HepG2 (cell line): Measurements from ENCODE around the gene FECH. TPM values are rescaled to one million over a fixed set of nuclear protein-coding genes. Genes with fewer than 3 reads are reported as not detected.

Experiments used
- ATAC-seq: fragments of 200-7000 bp; cut with Tn5 transposase; 3 replicates; pipeline ENCODE4 v1.9.1; 2020; ENCODE audit warnings: mild to moderate bottlenecking, moderate library complexity
- BruUV-seq: library from RNA; stranded (reverse); fragments of 400-500 nt; replicated peaks from 2 replicates; lab custom pipeline; 2021; lab: Mats Ljungman, UMichigan
- CTCF ChIA-PET: fragments of 300-600 bp; formaldehyde crosslinking; extraction: SDS; loops from one replicate; lab custom pipeline; 2021; ENCODE audit warnings: low total read pairs, inconsistent platforms, low intra/inter-chr PET ratio; lab: Yijun Ruan, JAX
- POLR2A ChIA-PET: fragments of 350-600 bp; sonication (Branson Sonifier 250); formaldehyde crosslinking; loops from one replicate; lab custom pipeline; 2020; ENCODE audit warnings: antibody characterized with exemption, inconsistent platforms; lab: Yijun Ruan, JAX
- DNase-seq: peaks from one replicate; pipeline ENCODE4 v3.0.0-alpha.2; 2015; ENCODE audit warnings: low spot score
- FAIRE-seq: peaks from 3 replicates; lab custom pipeline; 2011; peaks lifted over from hg19 to GRCh38; lab: Jason Lieb, UNC
- H2AFZ ChIP-seq: one replicate; pipeline ENCODE4 v1.6.1; 2011; ENCODE audit warnings: low read length, inconsistent platforms
- H3K27ac ChIP-seq: fragments of 300-600 bp; 3 replicates; pipeline ENCODE4 v1.8.0; 2011; ENCODE audit warnings: mixed run types, mild to moderate bottlenecking, mixed read lengths, low read length, inconsistent platforms; ENCODE audit not compliant: insufficient read depth; ENCODE audit errors: extremely low read length
- H3K27me3 ChIP-seq, 2 experiments: fragments of 200-600 bp in 1 of 2; 2 replicates in 1 of 2; 3 replicates in 1 of 2; pipeline versions ENCODE4 v1.6.0 to v1.8.0; 2011; ENCODE audit warnings: low read length in 2 of 2, mild to moderate bottlenecking in 2 of 2, moderate library complexity in 2 of 2, inconsistent platforms in 1 of 2; ENCODE audit not compliant: insufficient read depth in 2 of 2, control insufficient read depth in 1 of 2
- H3K36me3 ChIP-seq, 2 experiments: fragments of 200-600 bp in 1 of 2; replicated peaks in 1 of 2; 2 replicates in 1 of 2; 3 replicates in 1 of 2; pipeline versions ENCODE4 v1.5.1 to v1.8.0; 2011; ENCODE audit warnings: low read length in 2 of 2, inconsistent platforms in 1 of 2; ENCODE audit not compliant: insufficient read depth in 2 of 2, control insufficient read depth in 1 of 2
- H3K4me1 ChIP-seq: 2 replicates; pipeline ENCODE4 v1.5.1; 2012; ENCODE audit warnings: low read length, inconsistent platforms; ENCODE audit not compliant: insufficient read depth
- H3K4me2 ChIP-seq: 2 replicates; pipeline ENCODE4 v1.6.0; 2011; ENCODE audit warnings: low read depth, low read length, inconsistent platforms
- H3K4me3 ChIP-seq, 3 experiments: fragments of 200-600 bp in 1 of 3; sonication (generic), shearing (Covaris generic) in 1 of 3; replicated peaks in 1 of 3; 2 replicates each; pipeline ENCODE4 v1.5.1; 2011 to 2016; ENCODE audit warnings: low read length in 3 of 3, inconsistent platforms in 2 of 3, low read depth in 2 of 3, mild to moderate bottlenecking in 2 of 3, control low read depth in 1 of 3, mixed read lengths in 1 of 3; ENCODE audit not compliant: insufficient read depth in 1 of 3
- H3K79me2 ChIP-seq: one replicate; pipeline ENCODE4 v1.6.1; 2011; ENCODE audit warnings: low read length, inconsistent platforms; ENCODE audit not compliant: insufficient read depth
- H3K9ac ChIP-seq: 2 replicates; pipeline ENCODE4 v1.6.0; 2011; ENCODE audit warnings: mild to moderate bottlenecking, low read depth, low read length, inconsistent platforms; ENCODE audit not compliant: insufficient read depth
- H3K9me3 ChIP-seq: 2 replicates; pipeline ENCODE4 v1.5.1; 2012; ENCODE audit warnings: mild to moderate bottlenecking, low read length
- H4K20me1 ChIP-seq: 2 replicates; pipeline ENCODE4 v1.6.0; 2011; ENCODE audit warnings: inconsistent platforms, mild to moderate bottlenecking, low read length, moderate library complexity; ENCODE audit not compliant: insufficient read depth
- ARNT2 ChIP-seq: sonication (generic); formaldehyde crosslinking; IDR thresholded peaks from 2 replicates; pipeline ENCODE4 v1.8.0; 2022; ENCODE audit warnings: mild to moderate bottlenecking, low read depth, missing genetic modification reagents, moderate library complexity
- ATF2 ChIP-seq: sonication (generic); formaldehyde crosslinking; IDR thresholded peaks from 2 replicates; pipeline ENCODE4 v1.4.0; 2020; ENCODE audit warnings: missing genetic modification reagents
- ATF7-NPFF ChIP-seq: sonication (generic); formaldehyde crosslinking; IDR thresholded peaks from 2 replicates; pipeline ENCODE4 v1.8.1; 2023; ENCODE audit warnings: mild to moderate bottlenecking, low read depth, missing genetic modification reagents, moderate library complexity
- FOXC1 ChIP-seq: sonication (generic); formaldehyde crosslinking; IDR thresholded peaks from 2 replicates; pipeline ENCODE4 v1.8.0; 2022; ENCODE audit warnings: mild to moderate bottlenecking, missing genetic modification reagents, borderline replicate concordance
- FOXO4 ChIP-seq: sonication (generic); formaldehyde crosslinking; conservative IDR thresholded peaks from 2 replicates; pipeline ENCODE4 v1.8.1; 2023; ENCODE audit warnings: missing genetic modification reagents
- POGK ChIP-seq: sonication (generic); formaldehyde crosslinking; conservative IDR thresholded peaks from 2 replicates; pipeline ENCODE4 v1.8.0; 2022; ENCODE audit warnings: mild to moderate bottlenecking, moderate library complexity, missing genetic modification reagents
- SNRNP70 ChIP-seq: fragments of 200-400 bp; formaldehyde crosslinking; IDR thresholded peaks from 2 replicates; pipeline ENCODE4 v1.6.1; 2017; ENCODE audit warnings: mild to moderate bottlenecking, low read depth, low read length, moderate library complexity
- TBL1XR1 ChIP-seq: fragments of 150-350 bp; IDR thresholded peaks from 2 replicates; pipeline ENCODE4 v1.6.1; 2014; ENCODE audit warnings: borderline replicate concordance, low read length; ENCODE audit not compliant: partially characterized antibody
- TEF ChIP-seq: sonication (generic); formaldehyde crosslinking; IDR thresholded peaks from 2 replicates; pipeline ENCODE4 v1.5.0; 2020; ENCODE audit warnings: missing genetic modification reagents
- ZFAT ChIP-seq: sonication (generic); formaldehyde crosslinking; conservative IDR thresholded peaks from 2 replicates; pipeline ENCODE4 v1.8.1; 2023; ENCODE audit warnings: missing genetic modification reagents, inconsistent platforms
- ZFP41 ChIP-seq: sonication (generic); formaldehyde crosslinking; IDR thresholded peaks from 2 replicates; pipeline ENCODE4 v1.4.0; 2020; ENCODE audit warnings: mild to moderate bottlenecking, missing genetic modification reagents, borderline replicate concordance
- ZNF121 ChIP-seq: sonication (generic); formaldehyde crosslinking; IDR thresholded peaks from 2 replicates; pipeline ENCODE4 v1.5.0; 2020; ENCODE audit warnings: mild to moderate bottlenecking, missing genetic modification reagents
- ZNF331 ChIP-seq: sonication (generic); formaldehyde crosslinking; IDR thresholded peaks from 2 replicates; pipeline ENCODE4 v1.4.0; 2020; ENCODE audit warnings: missing genetic modification reagents
- ZNF451 ChIP-seq: sonication (generic); formaldehyde crosslinking; IDR thresholded peaks from 2 replicates; pipeline ENCODE4 v1.5.0; 2020; ENCODE audit warnings: mild to moderate bottlenecking, missing genetic modification reagents
- ZNF574 ChIP-seq: sonication (generic); formaldehyde crosslinking; IDR thresholded peaks from 2 replicates; pipeline ENCODE4 v1.4.0; 2020; ENCODE audit warnings: missing genetic modification reagents
- ZNF761 ChIP-seq: sonication (generic); formaldehyde crosslinking; conservative IDR thresholded peaks from 2 replicates; pipeline ENCODE4 v1.4.0; 2020; ENCODE audit warnings: mild to moderate bottlenecking, missing genetic modification reagents
- ZNF777 ChIP-seq: sonication (generic); formaldehyde crosslinking; IDR thresholded peaks from 2 replicates; pipeline ENCODE4 v1.4.0; 2020; ENCODE audit warnings: missing genetic modification reagents
- ZSCAN12 ChIP-seq: sonication (generic); formaldehyde crosslinking; IDR thresholded peaks from 2 replicates; pipeline ENCODE4 v1.9.0; 2021; ENCODE audit warnings: mild to moderate bottlenecking, missing genetic modification reagents
- WGBS: methylation state at CpG from one replicate; pipeline ENCODE4 v1.1.6; 2017; ENCODE audit warnings: low lambda C conversion rate; 5-methylcytosine and 5-hydroxymethylcytosine counted together
- in situ Hi-C: cut with HindIII; loops from 2 replicates; pipeline ENCODE4 v1.10.0; 2017; ENCODE audit warnings: low pct_unique_long_range_greater_than_20kb; ENCODE audit not compliant: extremely low pct_ligation_motif_present
- intact Hi-C: fragments of 100-400 bp; cut with micrococcal nuclease; formaldehyde crosslinking; loops from one replicate; pipeline ENCODE4 v1.10.0; 2022; ENCODE audit not compliant: unreplicated experiment
- polyA plus RNA-seq, 8 experiments: library from polyadenylated mRNA; depleted of rRNA in 3 of 8; stranded (reverse) in 7 of 8; unstranded in 1 of 8; fragments of >200 nt; fragmentation: Illumina TruSeq in 4 of 8; extraction: Trizol in 4 of 8; gene quantifications; 2 replicates each; pipeline versions ENCODE4 v1.2.1 to v1.2.3, GENCODE V29; 2011 to 2016; ENCODE audit warnings: low read depth in 4 of 8, missing spikeins in 1 of 8, mixed read lengths in 1 of 8; ENCODE audit not compliant: insufficient read depth in 1 of 8
- total RNA-seq, 5 experiments: library from RNA; depleted of rRNA; stranded (reverse); fragments of >200 nt; fragmentation: Illumina TruSeq; extraction: Trizol; gene quantifications; 2 replicates each; pipeline ENCODE4 v1.2.3, GENCODE V29; 2016; ENCODE audit warnings: low read depth in 1 of 5

The FECH gene
- total and polyA plus RNA-seq, 2 of the 13 experiments (the other 11 are each of a cell fraction or from before 2014, with no cell fraction given), result 14.7 to 21.9 TPM

- Histone ChIP-seq H4K20me1 (no peaks in the 10 kb centered on the region), H3K4me2 (no peak overlapping the region), H3K36me3 (peaks cover 0 to 14% of the 10 kb centered on the region in 2 experiments; a peak in 3 of 5 replicates), H3K79me2 (no peaks in the 10 kb centered on the region), H3K4me1 (peaks cover 4% of the 10 kb centered on the region), H3K27ac (no peak overlapping the region), H3K4me3 (no peak overlapping the region), H3K27me3 (no peaks in the 10 kb centered on the region)
- no peak for ATAC-seq
- DNase-seq, result no peak
- in situ Hi-C loops, result no loop called here
- TF ChIP-seq ZNF574 (CRISPR knock-in tag) (no peak), FOXC1 (CRISPR knock-in tag) (no peak), ZNF331 (CRISPR knock-in tag) (no peak), ZFAT (no peak), FOXO4 (CRISPR knock-in tag) (no peak), ATF2 (CRISPR knock-in tag) (no peak), POGK (CRISPR knock-in tag) (no peak), ZFP41 (CRISPR knock-in tag) (no peak), ZNF451 (CRISPR knock-in tag) (no peak), ZNF777 (CRISPR knock-in tag) (no peak), SNRNP70 (no peak), ZSCAN12 (CRISPR knock-in tag) (no peak), TEF (CRISPR knock-in tag) (no peak), ATF7-NPFF (CRISPR knock-in tag) (no peak), ZNF761 (CRISPR knock-in tag) (no peak), ZNF121 (no peak), ARNT2 (CRISPR knock-in tag) (no peak), TBL1XR1 (no peak)
- TF ChIP-seq, all 625 proteins: peak for 0
- no TSS peak for BruUV-seq
- intact Hi-C loops, result no loop called here
- CTCF ChIA-PET, result no interaction called here
- FAIRE-seq, result no peak
- no peak overlapping the region for H3K9ac ChIP-seq
- no peaks in the 10 kb centered on the region for H3K9me3 ChIP-seq
- H2AFZ ChIP-seq, result no peak overlapping the region
- 89% methylated on average over 5 of the region's 5 CpGs for WGBS
- POLR2A ChIA-PET, result no interaction called here
Observed at GRCh38 chr18:57579934-57580333, 6.6 kb downstream of the FECH start.
